SK-N-SH treated with all-trans-retinoic acid at 6 μM for 48 hours (cell line): Measurements from ENCODE around the gene TBL1XR1.

Experiments
- ARNTL ChIP-seq: fragments of 450-650 bp; formaldehyde crosslinking; IDR thresholded peaks from 2 replicates; pipeline ENCODE4 v1.5.0; 2020; ENCODE audit warnings: low read depth, mild to moderate bottlenecking, moderate library complexity, borderline replicate concordance
- GLIS3 ChIP-seq: fragments of 250-450 bp; sonication (Bioruptor Pico); IDR thresholded peaks from 2 replicates; pipeline ENCODE4 v1.5.0; 2020; ENCODE audit warnings: mild to moderate bottlenecking, moderate library complexity
- POU6F1 ChIP-seq: fragments of 250-450 bp; sonication (Bioruptor Pico); IDR thresholded peaks from 2 replicates; pipeline ENCODE4 v1.8.0; 2021; ENCODE audit warnings: low read depth, mild to moderate bottlenecking, moderate library complexity, borderline replicate concordance
- RARB ChIP-seq: fragments of 250-450 bp; sonication (Bioruptor Pico); IDR thresholded peaks from 2 replicates; pipeline ENCODE4 v1.8.0; 2021; ENCODE audit warnings: mild to moderate bottlenecking, moderate library complexity
- SNAI2 ChIP-seq: fragments of 250-450 bp; sonication (Bioruptor Pico); IDR thresholded peaks from 2 replicates; pipeline ENCODE4 v1.5.0; 2020; ENCODE audit warnings: mild to moderate bottlenecking, moderate library complexity
- TCF4 ChIP-seq: fragments of 250-450 bp; sonication (Bioruptor Pico); IDR thresholded peaks from 2 replicates; pipeline ENCODE4 v1.8.0; 2021; ENCODE audit warnings: mild to moderate bottlenecking, moderate library complexity, borderline replicate concordance
- ZFP30 ChIP-seq: fragments of 450-650 bp; formaldehyde crosslinking; IDR thresholded peaks from 2 replicates; pipeline ENCODE4 v1.5.0; 2022; ENCODE audit warnings: mild to moderate bottlenecking, moderate library complexity
- ZNF565 ChIP-seq: fragments of 450-650 bp; formaldehyde crosslinking; conservative IDR thresholded peaks from 2 replicates; pipeline ENCODE4 v1.5.0; 2020; ENCODE audit warnings: low read depth, mild to moderate bottlenecking, moderate library complexity
- TF ChIP-seq, protein P1 (sequence below): fragments of 250-450 bp; sonication (Bioruptor Pico); IDR thresholded peaks from 2 replicates; pipeline ENCODE4 v1.5.1; 2020; ENCODE audit warnings: low read depth, mild to moderate bottlenecking, moderate library complexity
- TF ChIP-seq, protein P2 (sequence below): fragments of 250-450 bp; sonication (Bioruptor Pico); IDR thresholded peaks from 2 replicates; pipeline ENCODE4 v1.5.0; 2020; ENCODE audit warnings: mild to moderate bottlenecking, moderate library complexity
- TF ChIP-seq, protein P3 (sequence below): fragments of 250-450 bp; sonication (Bioruptor Pico); IDR thresholded peaks from 2 replicates; pipeline ENCODE4 v1.8.0; 2020; ENCODE audit warnings: mild to moderate bottlenecking, moderate library complexity, borderline replicate concordance

GRCh38 chr3:177190756-177191681, 6.3 kb downstream of the TBL1XR1 start:
- TF ChIP-seq, protein P1, sequence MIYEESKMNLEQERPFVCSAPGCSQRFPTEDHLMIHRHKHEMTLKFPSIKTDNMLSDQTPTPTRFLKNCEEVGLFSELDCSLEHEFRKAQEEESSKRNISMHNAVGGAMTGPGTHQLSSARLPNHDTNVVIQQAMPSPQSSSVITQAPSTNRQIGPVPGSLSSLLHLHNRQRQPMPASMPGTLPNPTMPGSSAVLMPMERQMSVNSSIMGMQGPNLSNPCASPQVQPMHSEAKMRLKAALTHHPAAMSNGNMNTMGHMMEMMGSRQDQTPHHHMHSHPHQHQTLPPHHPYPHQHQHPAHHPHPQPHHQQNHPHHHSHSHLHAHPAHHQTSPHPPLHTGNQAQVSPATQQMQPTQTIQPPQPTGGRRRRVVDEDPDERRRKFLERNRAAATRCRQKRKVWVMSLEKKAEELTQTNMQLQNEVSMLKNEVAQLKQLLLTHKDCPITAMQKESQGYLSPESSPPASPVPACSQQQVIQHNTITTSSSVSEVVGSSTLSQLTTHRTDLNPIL (CRISPR knock-in tag): no peak
- TF ChIP-seq ZFP30 (CRISPR knock-in tag): no peak
- TF ChIP-seq, protein P2, sequence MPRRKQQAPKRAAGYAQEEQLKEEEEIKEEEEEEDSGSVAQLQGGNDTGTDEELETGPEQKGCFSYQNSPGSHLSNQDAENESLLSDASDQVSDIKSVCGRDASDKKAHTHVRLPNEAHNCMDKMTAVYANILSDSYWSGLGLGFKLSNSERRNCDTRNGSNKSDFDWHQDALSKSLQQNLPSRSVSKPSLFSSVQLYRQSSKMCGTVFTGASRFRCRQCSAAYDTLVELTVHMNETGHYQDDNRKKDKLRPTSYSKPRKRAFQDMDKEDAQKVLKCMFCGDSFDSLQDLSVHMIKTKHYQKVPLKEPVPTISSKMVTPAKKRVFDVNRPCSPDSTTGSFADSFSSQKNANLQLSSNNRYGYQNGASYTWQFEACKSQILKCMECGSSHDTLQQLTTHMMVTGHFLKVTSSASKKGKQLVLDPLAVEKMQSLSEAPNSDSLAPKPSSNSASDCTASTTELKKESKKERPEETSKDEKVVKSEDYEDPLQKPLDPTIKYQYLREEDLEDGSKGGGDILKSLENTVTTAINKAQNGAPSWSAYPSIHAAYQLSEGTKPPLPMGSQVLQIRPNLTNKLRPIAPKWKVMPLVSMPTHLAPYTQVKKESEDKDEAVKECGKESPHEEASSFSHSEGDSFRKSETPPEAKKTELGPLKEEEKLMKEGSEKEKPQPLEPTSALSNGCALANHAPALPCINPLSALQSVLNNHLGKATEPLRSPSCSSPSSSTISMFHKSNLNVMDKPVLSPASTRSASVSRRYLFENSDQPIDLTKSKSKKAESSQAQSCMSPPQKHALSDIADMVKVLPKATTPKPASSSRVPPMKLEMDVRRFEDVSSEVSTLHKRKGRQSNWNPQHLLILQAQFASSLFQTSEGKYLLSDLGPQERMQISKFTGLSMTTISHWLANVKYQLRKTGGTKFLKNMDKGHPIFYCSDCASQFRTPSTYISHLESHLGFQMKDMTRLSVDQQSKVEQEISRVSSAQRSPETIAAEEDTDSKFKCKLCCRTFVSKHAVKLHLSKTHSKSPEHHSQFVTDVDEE (CRISPR knock-in tag): no peak
- TF ChIP-seq GLIS3: no peak
- no peak for TF ChIP-seq TCF4
- TF ChIP-seq, protein P3, sequence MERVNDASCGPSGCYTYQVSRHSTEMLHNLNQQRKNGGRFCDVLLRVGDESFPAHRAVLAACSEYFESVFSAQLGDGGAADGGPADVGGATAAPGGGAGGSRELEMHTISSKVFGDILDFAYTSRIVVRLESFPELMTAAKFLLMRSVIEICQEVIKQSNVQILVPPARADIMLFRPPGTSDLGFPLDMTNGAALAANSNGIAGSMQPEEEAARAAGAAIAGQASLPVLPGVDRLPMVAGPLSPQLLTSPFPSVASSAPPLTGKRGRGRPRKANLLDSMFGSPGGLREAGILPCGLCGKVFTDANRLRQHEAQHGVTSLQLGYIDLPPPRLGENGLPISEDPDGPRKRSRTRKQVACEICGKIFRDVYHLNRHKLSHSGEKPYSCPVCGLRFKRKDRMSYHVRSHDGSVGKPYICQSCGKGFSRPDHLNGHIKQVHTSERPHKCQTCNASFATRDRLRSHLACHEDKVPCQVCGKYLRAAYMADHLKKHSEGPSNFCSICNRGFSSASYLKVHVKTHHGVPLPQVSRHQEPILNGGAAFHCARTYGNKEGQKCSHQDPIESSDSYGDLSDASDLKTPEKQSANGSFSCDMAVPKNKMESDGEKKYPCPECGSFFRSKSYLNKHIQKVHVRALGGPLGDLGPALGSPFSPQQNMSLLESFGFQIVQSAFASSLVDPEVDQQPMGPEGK (CRISPR knock-in tag): no peak
- TF ChIP-seq ARNTL (CRISPR knock-in tag): no peak
- no peak for TF ChIP-seq RARB (CRISPR knock-in tag)
- no peak for TF ChIP-seq ZNF565
- TF ChIP-seq SNAI2 (CRISPR knock-in tag): no peak
- no peak for TF ChIP-seq POU6F1
